Activated CD4-positive, alpha-beta T cell treated with anti-CD3 and anti-CD28 coated beads for 24 hours (primary cell): ENCODE measurements around the gene DACH1.

Experiments
- DNase-seq, 2 donors: peaks; one replicate each; pipeline ENCODE4 v3.0.0-alpha.2; 2020; ENCODE audit warnings: low read depth in 2 of 2

DACH1 gene

DNA sequence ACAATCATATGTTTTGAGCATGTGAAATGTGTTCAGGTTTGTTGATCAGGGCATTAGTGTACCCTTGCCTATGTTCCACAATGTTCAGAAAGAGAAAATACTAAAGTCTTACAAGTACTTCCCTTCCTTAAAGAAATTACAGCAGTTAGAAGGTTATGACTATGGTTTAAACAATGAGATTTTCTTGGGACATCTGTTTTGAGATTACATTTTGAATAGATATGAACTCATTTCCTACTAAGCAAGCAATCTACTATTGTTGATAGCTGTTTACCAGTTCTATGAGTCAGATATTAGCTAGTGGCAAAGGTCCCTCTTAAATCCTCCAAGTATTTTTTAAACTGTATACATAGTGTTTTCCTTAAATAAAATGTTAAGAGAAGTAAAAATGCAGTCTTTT, 241.3 kb downstream of the DACH1 start:
- no peak for DNase-seq

DNA sequence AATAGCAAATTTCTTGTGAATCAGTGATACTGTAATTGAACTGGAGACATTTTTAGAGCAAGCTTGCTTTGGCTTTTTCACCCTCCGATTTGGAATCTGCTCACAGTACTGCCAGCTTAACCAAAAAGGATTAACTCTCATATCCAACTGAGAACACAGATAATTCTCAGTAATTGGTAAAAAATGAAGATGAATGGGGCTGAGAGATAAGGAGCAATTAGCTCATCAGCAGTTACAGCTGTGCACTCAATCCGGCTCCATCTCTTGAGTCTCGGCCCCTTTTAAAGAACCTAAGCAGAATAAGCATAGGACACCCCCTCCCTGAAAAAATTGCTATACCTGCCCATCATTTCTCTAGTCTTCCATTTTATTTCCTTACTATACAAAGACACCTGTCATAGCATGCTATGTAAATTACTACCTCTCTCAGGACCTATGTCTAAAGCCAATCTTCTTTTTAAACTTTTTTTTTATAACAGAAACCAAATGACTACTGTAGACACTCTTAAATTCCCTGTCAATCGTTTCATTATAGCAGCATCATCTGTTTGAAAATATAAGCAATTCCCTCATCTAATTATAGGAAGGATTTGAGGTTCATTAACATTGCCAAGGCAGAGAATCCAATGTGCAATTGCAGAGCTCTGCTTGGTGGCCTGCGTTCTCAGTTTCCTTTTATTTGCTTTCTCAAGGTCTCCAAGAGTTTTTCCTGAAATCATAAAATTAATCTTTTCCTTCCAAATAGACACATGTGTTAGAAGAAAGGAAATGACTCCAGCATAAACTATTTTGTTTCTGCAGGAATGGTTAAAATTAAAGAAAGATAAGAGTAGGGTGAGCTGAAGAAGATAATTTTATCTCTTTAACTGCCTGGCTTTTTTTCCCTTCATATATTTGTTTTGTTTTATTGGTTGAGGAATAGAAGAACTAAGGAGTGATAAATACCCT, 242.1 kb downstream of the DACH1 start:
- no peak for DNase-seq

DNA sequence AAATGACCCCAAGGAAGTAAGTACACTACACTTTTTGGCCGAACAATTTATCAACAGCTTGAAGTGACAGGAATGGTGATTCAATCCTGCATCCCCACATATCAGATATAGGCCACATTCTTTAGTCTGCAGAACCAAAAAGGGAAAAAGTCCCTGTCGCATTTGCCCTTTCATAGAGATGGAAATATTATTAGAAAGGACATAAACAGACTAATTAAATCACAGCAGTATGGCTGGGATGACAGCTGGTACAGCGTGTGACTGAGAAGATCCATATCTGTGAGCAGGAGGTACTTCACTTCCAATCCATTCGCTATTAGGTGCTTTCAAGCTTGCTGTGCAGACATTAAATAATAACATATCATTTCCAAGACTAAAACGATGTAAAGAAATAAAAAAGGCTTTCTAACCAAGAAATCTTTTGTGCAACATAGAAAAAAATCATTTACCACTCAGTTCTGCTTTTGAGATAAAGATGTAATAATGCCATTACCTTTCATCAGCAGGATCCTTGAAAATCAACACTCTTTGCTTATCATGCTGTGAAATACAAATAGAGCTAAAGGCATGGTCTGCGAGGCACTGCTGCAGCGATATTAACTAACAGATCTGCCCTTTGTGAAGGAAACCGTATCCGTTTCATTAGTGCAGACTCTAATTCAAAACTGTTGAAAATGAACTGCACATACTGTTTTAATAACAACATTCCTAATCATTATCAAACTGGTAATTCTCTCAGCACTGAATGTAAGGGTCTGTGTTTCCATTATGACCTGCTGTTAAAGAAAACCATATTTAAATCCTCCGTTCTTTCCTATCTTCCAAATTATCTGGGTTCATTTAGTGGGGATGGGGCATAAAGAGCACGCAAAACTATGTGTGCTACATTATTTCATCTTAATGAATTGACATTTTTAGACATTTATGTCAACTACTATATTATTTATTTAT, 245.6 kb downstream of the DACH1 start:
- DNase-seq, result no peak

DNA sequence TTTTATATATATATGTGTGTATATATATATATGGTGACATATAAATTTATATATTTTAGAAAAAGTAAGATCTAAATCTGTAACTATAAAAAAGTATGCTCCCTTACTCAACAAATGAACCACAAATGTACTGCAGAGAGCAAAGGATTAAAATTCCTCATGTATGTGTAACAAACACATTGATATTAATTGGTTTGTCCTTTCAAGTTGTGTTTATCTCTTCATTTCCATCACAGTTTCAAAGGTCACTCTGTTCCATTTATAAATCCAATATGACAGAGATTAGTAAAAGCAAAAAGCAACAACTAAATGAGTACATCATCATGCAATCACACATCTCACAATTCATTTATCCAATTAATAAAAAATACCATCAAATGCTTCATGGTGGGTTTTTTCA, 247.9 kb downstream of the DACH1 start:
- no peak for DNase-seq

DNA sequence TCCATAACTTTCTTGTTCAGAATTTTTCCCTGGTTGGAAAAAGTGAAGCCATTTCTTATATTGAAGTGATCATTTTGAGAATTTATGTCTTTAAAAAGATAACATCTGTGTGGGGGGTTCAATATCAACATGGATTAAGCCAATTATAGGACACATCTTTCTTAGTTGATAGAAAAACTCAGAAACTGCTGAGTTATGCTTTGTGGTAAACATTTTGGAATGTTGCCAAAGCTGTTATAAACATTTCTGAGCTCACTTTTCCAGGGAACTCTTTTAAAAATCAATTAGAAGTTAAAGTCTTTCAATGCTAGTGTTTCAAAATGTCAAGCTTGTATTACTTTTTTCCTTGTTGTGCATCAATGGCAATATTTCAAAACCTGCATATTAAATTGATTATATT, 248.8 kb downstream of the DACH1 start:
- DNase-seq, result no peak

DNA sequence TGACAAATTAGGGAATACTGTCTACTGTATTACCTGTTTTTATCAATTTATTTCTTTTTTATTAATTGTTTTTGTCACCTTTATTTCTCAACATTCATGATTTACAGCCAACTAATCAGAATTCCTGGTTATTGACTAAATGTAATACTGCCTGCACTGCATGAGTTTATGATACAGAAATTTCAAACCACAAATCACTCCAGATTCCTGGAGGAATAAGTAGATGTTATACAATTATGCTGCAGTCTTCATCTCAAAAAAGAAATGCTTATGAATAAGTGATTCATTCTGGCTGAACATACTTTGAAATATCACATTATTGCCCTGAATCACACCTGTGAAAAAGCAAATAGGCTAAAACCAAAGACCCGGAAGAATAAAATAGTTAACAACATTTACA, 249.7 kb downstream of the DACH1 start:
- DNase-seq, result no peak

DNA sequence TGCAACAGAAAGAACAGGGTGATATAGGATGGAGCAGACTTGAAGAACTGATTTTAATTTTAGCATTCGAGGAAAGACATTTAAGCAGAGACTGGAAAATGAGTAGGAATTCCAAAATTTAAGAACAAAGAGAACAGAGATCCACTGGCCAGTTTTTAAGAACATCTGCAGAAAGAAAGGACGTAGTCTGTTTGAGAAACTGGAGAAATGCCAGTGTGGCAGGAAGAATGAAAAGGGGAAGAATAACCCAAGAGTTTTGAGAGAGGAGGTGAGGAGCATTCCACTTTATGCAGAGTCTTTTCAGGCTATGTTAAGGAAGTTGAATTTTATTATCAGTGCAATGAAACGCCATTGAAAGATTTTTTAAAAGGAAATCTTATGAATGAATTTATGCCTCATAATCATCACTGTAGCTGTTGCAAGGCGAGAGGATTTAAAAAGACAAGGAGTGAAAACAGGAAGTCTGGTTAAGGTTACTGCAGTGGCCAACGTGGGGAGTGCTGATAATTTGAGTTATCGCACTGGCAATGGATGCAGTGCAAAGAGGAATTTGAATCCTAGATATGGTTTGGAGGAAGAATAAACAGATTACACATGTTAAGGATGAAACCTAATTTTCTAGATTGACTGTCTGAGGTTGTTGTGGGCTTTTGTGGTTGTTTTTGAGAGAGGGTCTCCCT, 253.8 kb downstream of the DACH1 start:
- no peak for DNase-seq

DNA sequence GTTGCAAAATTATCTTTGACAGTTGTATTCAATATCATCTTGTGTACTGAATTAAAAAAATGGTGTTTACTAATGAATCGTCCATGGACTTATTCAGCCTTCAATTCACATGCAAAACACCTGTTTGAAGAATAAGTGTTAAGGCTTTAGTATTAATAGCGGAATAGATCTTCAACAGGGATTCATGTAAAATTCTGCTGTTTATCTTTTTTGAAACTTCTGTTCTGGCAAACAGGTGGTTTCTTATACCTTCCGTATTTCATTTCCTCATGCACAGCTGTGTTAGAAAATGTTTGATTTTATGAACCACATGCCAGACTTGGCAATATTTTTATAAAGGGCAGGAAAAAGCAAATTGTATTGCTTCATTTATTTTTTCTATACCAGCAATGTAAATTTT, 255.7 kb downstream of the DACH1 start:
- DNase-seq, result no peak

DNA sequence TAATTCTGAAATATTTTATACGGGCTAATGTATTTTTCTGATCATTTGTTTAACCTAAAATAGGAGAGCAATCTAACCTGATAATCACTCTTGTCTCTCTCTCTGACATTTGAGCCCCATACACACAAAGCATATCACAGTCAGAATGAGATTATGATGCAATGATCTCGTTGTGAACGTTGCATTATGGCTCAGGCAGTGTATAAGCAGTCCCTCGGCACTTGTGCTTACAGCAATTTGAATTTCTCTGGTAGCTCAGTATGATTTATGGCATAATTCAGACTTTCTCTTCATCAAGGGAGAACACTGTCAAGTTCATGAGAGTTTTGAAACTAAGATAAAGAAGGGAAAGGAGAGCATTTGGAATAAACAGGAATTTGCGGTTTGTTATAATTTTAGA, 256.1 kb downstream of the DACH1 start:
- no peak for DNase-seq

DNA sequence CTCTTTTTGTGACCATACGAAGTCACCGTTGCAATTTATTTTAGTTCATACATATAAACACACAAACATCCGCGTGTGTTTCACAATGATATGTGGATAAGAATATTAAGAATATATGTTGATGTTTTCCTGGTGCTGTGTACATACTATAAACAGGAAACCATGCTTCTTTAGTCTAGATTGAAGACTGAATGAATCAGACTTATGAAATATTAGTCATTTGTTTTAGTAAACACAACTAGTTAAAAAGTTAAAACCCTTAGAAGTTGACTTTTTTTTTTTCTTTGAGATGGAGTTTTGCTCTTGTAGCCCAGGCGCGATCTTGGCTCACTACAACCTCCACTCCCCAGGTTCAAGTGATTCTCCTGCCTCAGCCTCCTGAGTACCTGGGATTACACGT, 257.7 kb downstream of the DACH1 start:
- no peak for DNase-seq

DNA sequence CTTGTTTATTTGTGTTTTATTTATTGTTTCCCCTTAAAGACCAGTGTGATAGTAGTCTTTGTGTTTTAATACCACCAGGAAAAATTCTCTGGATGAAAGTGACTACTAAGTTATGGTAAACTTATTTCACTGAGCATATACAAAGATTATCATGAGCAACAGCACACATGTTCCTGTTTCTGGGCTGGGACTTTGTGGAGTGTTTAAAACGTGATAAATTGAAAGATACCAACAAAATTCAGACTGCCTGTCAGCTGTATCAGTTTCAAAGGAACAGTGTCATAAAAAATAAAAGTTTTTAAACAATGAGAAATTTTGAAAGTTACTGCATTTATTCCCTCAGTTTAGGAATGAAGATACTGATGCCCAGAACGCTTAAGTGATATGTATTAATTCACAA, 259.4 kb downstream of the DACH1 start:
- DNase-seq, result no peak

DNA sequence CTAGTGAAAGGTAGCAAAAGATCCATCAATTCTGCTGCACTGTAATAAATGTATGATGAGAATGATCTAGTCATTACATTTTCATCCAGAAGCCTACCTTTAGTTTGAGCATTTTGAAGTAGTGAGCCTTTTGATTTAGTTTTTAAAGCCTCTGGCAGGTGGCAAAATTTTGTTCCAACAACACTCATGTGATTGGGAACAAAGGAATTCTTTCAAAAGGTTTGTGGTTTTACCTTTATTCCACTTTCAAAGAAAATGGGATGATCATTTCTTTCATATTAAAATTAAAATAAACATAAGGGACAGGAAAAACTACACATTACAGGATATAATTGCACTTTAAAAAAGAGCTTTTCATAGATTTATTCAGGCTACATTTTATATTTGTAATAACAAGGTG, 260.2 kb downstream of the DACH1 start:
- DNase-seq, result no peak

DNA sequence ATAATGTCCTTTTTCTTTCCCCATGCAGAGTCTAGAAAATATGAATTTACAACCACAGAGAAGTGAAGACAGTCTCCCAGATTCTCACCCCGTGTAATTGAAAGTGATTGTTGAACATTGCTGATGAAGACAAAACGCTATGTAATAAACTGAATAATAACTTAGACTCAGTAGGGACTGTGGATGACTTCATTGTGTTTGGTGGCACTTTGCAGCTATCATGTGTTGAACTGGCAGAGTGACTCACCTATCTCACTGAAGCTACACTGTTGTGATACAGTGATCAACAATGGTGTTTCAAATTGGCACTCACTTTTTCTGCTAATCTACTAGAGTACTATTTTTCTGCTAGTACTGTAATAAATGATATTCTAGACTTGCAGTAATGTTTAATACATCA, 261.3 kb downstream of the DACH1 start:
- DNase-seq, result no peak

DNA sequence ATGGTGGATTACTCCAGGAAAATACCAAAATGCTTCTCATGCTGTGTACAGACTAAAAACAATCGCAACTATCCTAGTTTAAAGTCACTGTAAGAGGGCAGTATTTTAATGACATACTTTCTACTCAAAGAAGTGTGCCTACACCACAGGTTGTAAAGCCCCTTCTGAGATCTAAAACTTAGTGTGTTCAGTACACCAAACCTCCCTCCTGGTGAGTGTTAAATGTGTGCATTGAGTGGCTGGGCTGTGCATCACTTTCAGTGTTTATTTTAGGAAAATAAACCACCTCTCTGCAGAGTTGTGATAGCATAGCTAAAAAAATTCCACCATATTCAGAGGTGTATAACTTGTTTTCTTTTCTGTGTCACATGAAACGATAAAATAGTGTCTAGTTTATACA, 263.7 kb downstream of the DACH1 start:
- no peak for DNase-seq

DNA sequence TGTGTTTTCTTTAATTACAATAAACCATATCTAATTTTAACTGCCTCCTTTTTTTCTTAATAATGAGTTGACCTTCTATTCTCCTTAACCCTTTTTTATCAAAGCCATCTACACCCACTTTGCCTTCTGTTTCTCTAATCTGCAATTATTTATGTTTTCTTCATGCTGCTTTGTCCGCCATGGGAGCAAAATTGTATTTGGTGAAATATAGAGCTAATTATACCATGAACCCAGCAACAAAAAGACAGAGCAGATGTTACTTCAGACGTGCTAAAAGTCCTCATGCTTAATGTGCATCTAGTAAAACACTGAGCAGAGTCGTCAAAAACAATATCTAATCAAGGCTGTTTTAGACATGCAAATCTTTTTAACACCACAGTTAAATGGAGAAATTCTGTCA, 264.7 kb downstream of the DACH1 start:
- DNase-seq, result no peak

DNA sequence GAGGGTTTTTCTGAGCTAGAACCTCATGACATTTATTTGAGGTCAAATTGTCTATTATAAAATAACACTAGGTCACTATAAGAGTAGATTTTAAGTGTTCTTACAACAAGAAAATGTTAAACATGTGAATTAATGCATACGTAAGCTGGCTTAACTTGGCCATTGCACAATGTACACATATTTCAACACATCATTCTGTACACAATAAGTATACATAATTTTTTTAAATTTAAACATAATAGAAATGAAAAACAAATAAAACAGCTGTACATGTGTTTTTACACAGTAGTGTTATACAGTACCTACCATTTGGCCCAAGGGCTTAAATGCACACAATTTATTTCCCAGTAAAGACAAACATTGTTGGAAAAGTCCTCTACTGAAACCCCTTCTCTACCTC, 269.9 kb downstream of the DACH1 start:
- no peak for DNase-seq

DNA sequence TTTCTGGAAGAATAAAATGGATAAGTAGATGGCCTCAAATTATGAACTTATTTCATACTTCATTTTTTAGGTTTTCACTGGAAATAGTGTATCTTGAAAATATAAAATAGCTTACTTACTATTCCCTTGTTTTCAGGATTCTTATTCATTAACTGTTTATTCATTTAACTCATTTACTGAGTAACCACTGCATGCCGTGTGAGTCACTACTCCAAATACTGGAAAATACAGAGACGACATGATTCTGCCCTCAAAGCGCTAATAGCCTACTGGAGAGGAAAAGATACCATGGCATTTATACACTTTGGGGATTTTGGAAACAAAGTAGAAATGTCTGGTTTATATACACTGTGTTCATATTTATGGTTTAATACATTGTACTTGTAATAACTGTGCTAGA, 270.9 kb downstream of the DACH1 start:
- no peak for DNase-seq

DNA sequence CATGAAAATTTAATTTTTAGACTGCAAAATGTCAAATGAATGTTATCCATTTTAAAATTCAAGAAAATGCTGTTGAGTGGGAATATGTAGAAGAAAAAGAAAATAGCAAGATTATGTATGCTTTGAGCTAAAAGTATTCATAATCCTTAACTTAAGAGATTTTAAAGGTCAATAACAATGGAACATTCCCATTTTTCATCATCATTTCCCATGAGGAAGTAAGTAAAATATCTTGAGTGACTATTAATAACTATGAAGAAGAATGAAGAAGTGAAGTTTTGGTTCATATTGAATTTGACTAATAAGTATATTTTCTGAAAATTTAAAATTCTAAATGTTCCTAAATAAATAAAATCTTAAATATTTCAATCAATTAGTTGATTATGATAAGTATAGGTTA, 273.4 kb downstream of the DACH1 start:
- no peak for DNase-seq

DNA sequence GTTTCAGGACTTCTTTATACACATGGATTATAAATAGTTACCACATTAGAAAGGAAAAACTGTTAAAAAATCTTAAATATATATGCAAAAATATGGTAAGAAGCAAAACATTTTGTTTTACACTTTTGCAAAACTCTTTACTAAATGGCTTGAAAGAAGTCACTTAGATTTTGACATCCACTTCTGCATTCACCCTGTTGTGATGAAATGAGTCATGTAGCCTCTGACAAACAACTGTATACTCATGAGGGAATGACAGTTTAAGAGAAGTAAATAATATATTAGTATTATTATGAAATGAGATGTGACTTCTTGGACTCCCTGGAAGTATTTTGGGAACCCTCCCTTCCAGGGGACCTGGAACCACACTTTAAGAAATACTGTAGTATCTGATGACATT, 275.6 kb downstream of the DACH1 start:
- DNase-seq, result no peak

DNA sequence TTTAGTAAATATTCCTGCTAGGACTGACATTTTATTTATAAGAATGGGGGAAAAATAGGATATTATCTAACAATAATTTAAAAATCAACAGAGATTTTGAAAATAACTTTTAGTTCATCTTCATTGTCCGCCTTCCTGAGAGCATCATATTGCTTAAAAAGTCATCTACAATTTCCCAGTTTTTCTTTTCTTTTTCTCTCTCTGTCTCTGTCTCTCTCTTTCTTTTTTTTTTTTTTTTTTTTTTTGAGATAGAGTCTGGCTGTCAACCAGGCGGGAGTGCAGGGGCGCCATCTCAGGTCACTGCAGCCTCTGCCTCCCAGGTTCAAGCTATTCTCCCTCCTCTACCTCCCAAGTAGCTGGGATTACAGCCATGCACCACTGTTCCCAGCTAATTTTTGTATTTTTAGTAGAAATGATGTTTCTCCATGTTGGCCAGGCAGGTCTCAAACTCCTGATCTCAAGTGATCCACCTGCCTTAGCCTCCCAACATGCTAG, 276.3 kb downstream of the DACH1 start:
- DNase-seq, result no peak

DNA sequence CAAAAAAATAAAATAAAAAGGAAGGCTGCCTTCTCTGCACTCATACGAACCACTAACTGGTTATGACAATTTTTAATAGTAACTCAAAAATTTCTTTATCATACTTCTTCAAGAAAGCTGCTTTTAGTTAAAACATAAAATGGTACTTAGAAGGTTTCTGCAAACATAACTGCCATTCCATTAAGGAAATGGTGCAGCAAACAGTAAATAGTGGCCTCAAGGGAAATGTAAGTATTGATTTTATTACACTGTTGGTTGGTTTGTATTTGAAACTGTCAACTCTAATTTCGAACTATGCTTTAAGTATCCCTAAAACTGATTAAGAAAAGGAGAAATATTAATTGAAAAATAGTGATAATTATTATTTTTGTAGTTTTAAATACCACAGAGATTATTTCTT, 278.0 kb downstream of the DACH1 start:
- no peak for DNase-seq

DNA sequence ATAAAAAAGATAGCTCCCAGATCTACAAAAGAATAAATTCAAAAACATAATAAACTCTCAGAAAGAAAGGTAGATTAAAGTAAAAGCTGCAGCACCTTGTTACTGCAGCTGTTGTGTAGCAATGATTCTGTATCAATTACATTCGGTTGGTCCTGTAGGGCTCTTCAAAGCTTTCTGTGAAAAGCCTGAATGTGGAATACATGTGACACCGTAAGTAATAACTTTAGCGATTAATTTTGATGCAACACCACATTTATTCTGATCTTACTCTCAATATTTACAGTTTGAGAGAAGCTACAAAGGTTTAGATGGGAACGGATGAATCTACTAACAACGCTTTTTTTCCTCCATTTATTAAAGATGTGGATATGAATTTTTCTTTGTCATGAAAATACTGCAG, 279.2 kb downstream of the DACH1 start:
- no peak for DNase-seq
